HFF-Myc (cell line): ENCODE measurements around the gene STK10.

ENCODE experiments used
- DNase-seq: peaks from one replicate; pipeline ENCODE4 v3.0.0-alpha.2; 2011; ENCODE audit warnings: low read depth; ENCODE audit errors: extremely low read depth
- H3K4me3 ChIP-seq: replicated peaks from 2 replicates; pipeline ENCODE4 v1.5.1; 2011; ENCODE audit warnings: low read depth, mild to moderate bottlenecking, control low read depth, low read length
- TF ChIP-seq, protein P1 (sequence below): IDR thresholded peaks from 2 replicates; pipeline ENCODE4 v1.5.1; 2012; ENCODE audit warnings: mild to moderate bottlenecking, low read depth, low read length, control low read depth; ENCODE audit errors: missing control alignments

Gene STK10

DNA sequence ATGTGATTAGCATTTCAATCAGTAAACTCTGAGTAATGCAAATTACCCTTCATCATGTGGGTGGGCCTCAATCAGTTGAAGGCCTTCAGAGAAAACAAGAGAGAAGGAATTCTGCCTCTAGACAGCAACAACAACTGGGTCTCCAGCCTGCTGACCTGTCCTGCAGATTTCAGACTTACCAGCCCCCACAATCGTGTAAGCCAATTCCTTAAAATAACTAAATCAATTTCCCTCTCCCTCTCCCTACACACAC is 139.9 kb downstream of the STK10 start:
- H3K4me3 ChIP-seq, result no peak overlapping the region
- TF ChIP-seq, protein P1, sequence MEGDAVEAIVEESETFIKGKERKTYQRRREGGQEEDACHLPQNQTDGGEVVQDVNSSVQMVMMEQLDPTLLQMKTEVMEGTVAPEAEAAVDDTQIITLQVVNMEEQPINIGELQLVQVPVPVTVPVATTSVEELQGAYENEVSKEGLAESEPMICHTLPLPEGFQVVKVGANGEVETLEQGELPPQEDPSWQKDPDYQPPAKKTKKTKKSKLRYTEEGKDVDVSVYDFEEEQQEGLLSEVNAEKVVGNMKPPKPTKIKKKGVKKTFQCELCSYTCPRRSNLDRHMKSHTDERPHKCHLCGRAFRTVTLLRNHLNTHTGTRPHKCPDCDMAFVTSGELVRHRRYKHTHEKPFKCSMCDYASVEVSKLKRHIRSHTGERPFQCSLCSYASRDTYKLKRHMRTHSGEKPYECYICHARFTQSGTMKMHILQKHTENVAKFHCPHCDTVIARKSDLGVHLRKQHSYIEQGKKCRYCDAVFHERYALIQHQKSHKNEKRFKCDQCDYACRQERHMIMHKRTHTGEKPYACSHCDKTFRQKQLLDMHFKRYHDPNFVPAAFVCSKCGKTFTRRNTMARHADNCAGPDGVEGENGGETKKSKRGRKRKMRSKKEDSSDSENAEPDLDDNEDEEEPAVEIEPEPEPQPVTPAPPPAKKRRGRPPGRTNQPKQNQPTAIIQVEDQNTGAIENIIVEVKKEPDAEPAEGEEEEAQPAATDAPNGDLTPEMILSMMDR, result no peak
- DNase-seq, result no peak

DNA sequence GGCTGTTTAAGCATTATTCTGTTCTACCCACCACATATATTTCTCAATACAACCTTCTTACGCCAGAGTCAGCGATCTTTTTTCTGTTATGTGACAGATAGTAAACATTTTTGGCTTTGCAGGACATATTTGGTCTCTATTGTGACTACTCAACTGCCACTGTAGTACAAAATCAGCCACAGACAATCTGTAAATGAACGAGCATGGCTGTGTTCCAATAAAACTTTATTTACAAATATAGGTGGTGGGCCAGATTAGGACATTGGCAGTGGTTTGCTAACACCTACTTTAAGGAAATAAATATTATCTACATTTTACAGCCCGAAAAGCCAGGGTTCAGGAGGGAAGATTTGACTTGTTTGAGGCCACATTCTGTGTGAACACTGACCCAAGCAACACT is 141.4 kb downstream of the STK10 start:
- TF ChIP-seq, protein P1, result no peak
- no peak for DNase-seq
- no peak overlapping the region for H3K4me3 ChIP-seq

DNA sequence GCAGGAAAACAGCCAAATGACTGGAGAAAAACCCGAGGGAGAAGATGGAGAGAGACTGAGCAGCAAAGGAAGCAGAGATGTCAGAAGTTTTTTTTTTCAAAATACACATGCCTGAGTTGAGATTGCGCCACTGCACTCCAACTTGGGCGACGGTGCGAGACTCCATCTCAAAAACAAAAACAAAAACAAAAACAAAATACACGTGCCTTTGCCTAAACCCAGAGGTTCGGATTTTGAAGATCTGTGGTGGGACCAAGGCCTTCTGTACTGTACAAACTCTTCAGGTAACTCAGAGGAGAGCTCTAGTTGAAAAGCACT is 142.8 kb downstream of the STK10 start:
- H3K4me3 ChIP-seq, result no peak overlapping the region
- TF ChIP-seq, protein P1, result no peak
- no peak for DNase-seq

DNA sequence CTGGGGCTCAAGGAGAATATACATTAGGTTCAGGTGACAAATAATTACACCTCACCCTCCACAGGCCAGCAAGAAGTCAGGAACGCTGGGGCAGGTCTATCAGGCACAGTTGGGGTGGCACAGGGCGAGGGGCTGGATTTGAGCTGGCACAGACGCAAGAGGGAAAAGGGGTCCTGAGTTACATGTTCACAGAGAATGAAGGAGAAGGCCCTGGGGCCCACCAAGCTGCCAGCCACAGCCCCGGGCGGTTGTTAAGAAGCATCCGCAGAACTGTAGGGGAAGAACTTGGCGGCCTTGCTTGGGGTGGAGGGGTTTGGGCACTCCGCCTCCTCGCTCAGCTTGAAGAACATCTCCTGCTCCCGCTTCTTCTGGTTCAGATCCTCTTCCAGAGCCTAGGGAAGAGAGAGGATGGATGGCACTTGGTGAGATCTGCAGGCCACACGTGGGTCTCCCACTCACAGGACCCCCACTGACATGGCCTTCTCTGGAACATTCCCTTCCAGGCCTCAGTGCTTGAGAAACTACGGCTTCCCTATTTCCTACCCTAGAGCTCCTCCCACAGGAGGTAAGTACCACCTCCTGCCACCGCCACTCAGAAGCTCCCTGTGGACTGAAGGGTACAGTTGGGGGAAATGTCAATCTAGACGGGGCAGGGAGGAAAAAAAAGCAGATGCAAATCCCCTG is 143.3 kb downstream of the STK10 start:
- TF ChIP-seq, protein P1, result no peak
- no peak overlapping the region for H3K4me3 ChIP-seq
- DNase-seq, result no peak

DNA sequence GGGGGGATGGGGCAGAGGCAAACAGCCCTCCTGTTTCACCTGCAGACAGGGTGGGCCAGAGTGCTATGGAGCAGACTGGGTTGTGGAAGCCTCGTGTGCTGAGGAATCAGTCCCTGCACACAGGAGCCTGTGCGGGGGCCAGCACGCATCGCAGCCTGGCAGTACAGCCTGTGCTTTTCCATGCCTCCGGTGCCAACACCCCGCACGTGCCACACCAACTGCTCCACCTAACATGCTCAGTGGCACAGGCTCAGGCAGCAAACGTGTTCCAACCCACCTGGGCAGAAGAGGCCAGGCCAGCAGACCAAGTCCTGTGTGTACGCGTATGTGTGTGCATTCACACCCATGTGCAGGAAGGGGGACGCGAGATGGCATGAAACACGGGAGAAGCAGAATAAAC is 144.2 kb downstream of the STK10 start:
- H3K4me3 ChIP-seq, result no peak overlapping the region
- TF ChIP-seq, protein P1, result no peak
- DNase-seq, result no peak

DNA sequence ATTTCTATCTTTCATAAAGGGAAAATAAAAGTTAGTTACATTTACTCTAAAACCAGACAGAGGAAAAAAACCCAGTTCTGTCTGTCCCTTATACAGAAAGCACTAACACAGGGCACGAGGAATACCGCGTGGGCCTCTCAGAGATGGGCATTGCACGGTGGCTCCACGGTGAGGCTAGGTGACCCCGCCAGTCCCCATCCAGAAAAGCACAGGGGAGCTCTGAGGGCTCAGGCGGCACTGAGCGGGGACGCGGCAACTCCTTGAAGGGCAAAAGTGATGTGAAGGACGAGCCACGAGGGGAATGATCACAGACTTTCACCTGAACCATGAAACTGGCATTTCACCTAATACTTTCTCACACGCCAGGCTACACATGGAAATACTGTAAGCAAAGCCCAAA is 145.8 kb downstream of the STK10 start:
- no peak overlapping the region for H3K4me3 ChIP-seq
- TF ChIP-seq, protein P1, result no peak
- DNase-seq, result no peak

DNA sequence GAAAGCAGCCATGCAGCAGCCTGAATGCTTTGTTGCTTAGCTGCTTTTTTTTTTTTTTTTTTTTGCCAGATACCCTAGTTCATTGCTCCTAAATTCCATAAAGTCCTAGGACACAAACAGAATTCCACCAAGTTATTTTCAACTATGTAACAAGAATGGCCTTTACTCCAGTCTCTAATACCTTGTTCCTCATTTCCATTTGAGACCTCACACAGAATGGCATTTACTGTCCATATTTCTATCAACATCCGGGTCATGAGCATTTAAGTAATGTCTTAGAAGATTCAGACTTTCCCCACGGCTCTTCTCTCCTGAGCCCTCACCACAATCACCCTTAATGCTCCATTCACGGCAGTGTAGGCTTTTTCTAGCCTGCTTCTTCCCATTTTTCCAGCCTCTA is 149.9 kb downstream of the STK10 start:
- TF ChIP-seq, protein P1, result no peak
- no peak for DNase-seq

More for the DNA sequence above, 149.9 kb downstream of the STK10 start:
- H3K4me3 ChIP-seq, result no peak overlapping the region
